Naive thymus-derived CD4-positive, alpha-beta T cell (primary cell): ENCODE measurements around the gene DBF4B. TPM values are rescaled to one million over a fixed set of nuclear protein-coding genes. Genes with fewer than 3 reads are reported as not detected.
A peak's percentile ranks its signal among the peaks of the same experiment; 100 is the strongest.

Source experiments
- ATAC-seq: fragments of 150-1000 bp; cut with Tn5 transposase; 2 replicates; pipeline ENCODE4 v1.10.0; 2021; ENCODE audit warnings: mild to moderate bottlenecking, moderate library complexity
- CTCF ChIA-PET: fragments of 350-600 bp; sonication (Branson Sonifier 250); formaldehyde crosslinking; loops from one replicate; lab custom pipeline; 2021; ENCODE audit warnings: antibody characterized with exemption; lab: Charles Lee
- POLR2A ChIA-PET: fragments of 350-600 bp; sonication (Branson Sonifier 250); formaldehyde crosslinking; loops from one replicate; lab custom pipeline; 2021; ENCODE audit warnings: antibody characterized with exemption, inconsistent platforms; lab: Charles Lee
- DNase-seq, 9 donors: peaks; one replicate each; pipeline versions ENCODE4 v3.0.0 to v3.0.0-alpha.2; 2020 to 2022; ENCODE audit warnings: mixed read lengths in 1 of 9
- H3K27ac ChIP-seq: one replicate; pipeline ENCODE4 v1.7.0; 2013; ENCODE audit warnings: mild to moderate bottlenecking, low read depth, low read length, moderate library complexity
- H3K27me3 ChIP-seq, 2 donors: one replicate each; pipeline ENCODE4 v1.7.0; 2013; ENCODE audit warnings: low read length in 2 of 2, mild to moderate bottlenecking in 2 of 2, moderate library complexity in 2 of 2; ENCODE audit not compliant: control insufficient read depth in 2 of 2, insufficient read depth in 2 of 2
- H3K36me3 ChIP-seq, 3 experiments: 1 replicate in 2 of 3; 2 replicates in 1 of 3; pipeline ENCODE4 v1.7.0; 2013; ENCODE audit warnings: low read length in 3 of 3, mild to moderate bottlenecking in 3 of 3, moderate library complexity in 1 of 3; ENCODE audit not compliant: insufficient read depth in 3 of 3, control insufficient read depth in 2 of 3
- H3K4me1 ChIP-seq, 2 donors: one replicate each; pipeline ENCODE4 v1.7.0; 2013; ENCODE audit warnings: low read length in 2 of 2, mild to moderate bottlenecking in 2 of 2, moderate library complexity in 1 of 2; ENCODE audit not compliant: control insufficient read depth in 2 of 2, insufficient read depth in 2 of 2
- H3K4me3 ChIP-seq: 2 replicates; pipeline ENCODE4 v1.7.0; 2013; ENCODE audit warnings: mild to moderate bottlenecking, low read length
- H3K9me3 ChIP-seq, 3 experiments: 1 replicate in 2 of 3; 2 replicates in 1 of 3; pipeline ENCODE4 v1.7.0; 2013; ENCODE audit warnings: low read length in 3 of 3; ENCODE audit not compliant: control insufficient read depth in 2 of 3
- H3K27ac Mint-ChIP-seq, 9 donors: one replicate each; pipeline ENCODE4 v1.8.0; 2020 to 2022; ENCODE audit warnings: mixed read lengths in 9 of 9, mild to moderate bottlenecking in 8 of 9, moderate library complexity in 5 of 9, inconsistent platforms in 2 of 9
- H3K27me3 Mint-ChIP-seq, 5 donors: one replicate each; pipeline ENCODE4 v1.8.0; 2021 to 2022; ENCODE audit warnings: mixed read lengths in 5 of 5, mild to moderate bottlenecking in 1 of 5
- H3K36me3 Mint-ChIP-seq, 5 donors: one replicate each; pipeline ENCODE4 v1.8.0; 2020 to 2022; ENCODE audit warnings: mixed read lengths in 5 of 5, mild to moderate bottlenecking in 3 of 5, inconsistent platforms in 1 of 5
- H3K4me1 Mint-ChIP-seq, 7 donors: one replicate each; pipeline ENCODE4 v1.8.0; 2020 to 2022; ENCODE audit warnings: mixed read lengths in 7 of 7, mild to moderate bottlenecking in 3 of 7, inconsistent platforms in 1 of 7
- H3K4me3 Mint-ChIP-seq, 10 donors: one replicate each; pipeline ENCODE4 v1.8.0; 2020 to 2022; ENCODE audit warnings: mild to moderate bottlenecking in 10 of 10, mixed read lengths in 10 of 10, moderate library complexity in 6 of 10, inconsistent platforms in 2 of 10
- H3K9me3 Mint-ChIP-seq, 11 donors: one replicate each; pipeline ENCODE4 v1.8.0; 2020 to 2022; ENCODE audit warnings: mixed read lengths in 11 of 11, mild to moderate bottlenecking in 4 of 11, inconsistent platforms in 1 of 11, moderate library complexity in 1 of 11
- intact Hi-C, 2 donors: fragments of 100-400 bp; cut with micrococcal nuclease; formaldehyde crosslinking; loops; one replicate each; pipeline ENCODE4 v1.15.1; 2023
- polyA plus RNA-seq, 2 donors: library from polyadenylated mRNA; unstranded; fragments of 300-500 nt; fragmentation: Illumina TruSeq; gene quantifications; one replicate each; pipeline ENCODE4 v1.2.3, GENCODE V29; 2021
- total RNA-seq, 6 experiments: library from RNA in 5 of 6; stranded (reverse) in 5 of 6; gene quantifications; 1 replicate in 5 of 6; 2 replicates in 1 of 6; pipeline ENCODE4 v1.2.3 and lab custom pipeline; 2021 to 2026

DBF4B gene
- total and polyA plus RNA-seq, 7 experiments from 2014 or later: 0.35 to 23.1 (median 3.8) TPM

- Histone ChIP-seq H3K27me3 (peaks cover 0 to 8% of the 10 kb centered on the region in 2 donors), H3K27ac (no peak overlapping the region), H3K36me3 (no peaks in the 10 kb centered on the region), H3K4me1 (peaks cover 0 to 4% of the 10 kb centered on the region in 2 donors), H3K4me3 (no peak overlapping the region), H3K9me3 (no peaks in the 10 kb centered on the region)
- POLR2A ChIA-PET: no interaction called here
- no peaks in the 10 kb centered on the region for H3K36me3 Mint-ChIP-seq
- peaks cover 0 to 3% (median under 1%) of the 10 kb centered on the region in 7 donors for H3K4me1 Mint-ChIP-seq
- ATAC-seq: no peak
- H3K4me3 Mint-ChIP-seq: no peak overlapping the region
- H3K27ac Mint-ChIP-seq: no peak overlapping the region
- CTCF ChIA-PET: no interaction called here
- no peaks in the 10 kb centered on the region for H3K9me3 Mint-ChIP-seq
- intact Hi-C loops: no loop called here
- no peak for DNase-seq
- H3K27me3 Mint-ChIP-seq: peaks cover 14 to 41% (median 25%) of the 10 kb centered on the region in 5 donors
Observed at GRCh38 chr17:44763170-44763569, 54.7 kb downstream of the DBF4B start.

GRCh38 chr17:44765965-44766364 is 57.5 kb downstream of the DBF4B start:
- H3K4me1 ChIP-seq: no peaks in the 10 kb centered on the region
- Mint-ChIP-seq H3K9me3 (no peaks in the 10 kb centered on the region), H3K4me1 (peaks cover 0 to 9% (median 0%) of the 10 kb centered on the region in 7 donors), H3K36me3 (no peaks in the 10 kb centered on the region), H3K4me3 (no peak overlapping the region), H3K27ac (no peak overlapping the region), H3K27me3 (peaks cover 6 to 38% (median 15%) of the 10 kb centered on the region in 5 donors)
- intact Hi-C loops: no loop called here
- H3K27me3 ChIP-seq: no peaks in the 10 kb centered on the region
- no peak overlapping the region for H3K27ac ChIP-seq
- ATAC-seq: no peak
- ChIA-PET POLR2A (no interaction called here), CTCF (no interaction called here)
- no peak for DNase-seq
- H3K36me3 ChIP-seq: no peaks in the 10 kb centered on the region
- no peaks in the 10 kb centered on the region for H3K9me3 ChIP-seq
- no peak overlapping the region for H3K4me3 ChIP-seq

- no peaks in the 10 kb centered on the region for H3K36me3 ChIP-seq
- no peak overlapping the region for H3K4me3 Mint-ChIP-seq
- intact Hi-C loops: no loop called here
- no peaks in the 10 kb centered on the region for H3K9me3 Mint-ChIP-seq
- CTCF ChIA-PET: no interaction called here
- no peaks in the 10 kb centered on the region for H3K4me1 ChIP-seq
- no peak overlapping the region for H3K27ac ChIP-seq
- peaks cover under 1 to 32% (median 10%) of the 10 kb centered on the region in 5 donors for H3K27me3 Mint-ChIP-seq
- no peak overlapping the region for H3K27ac Mint-ChIP-seq
- peaks cover 0 to 9% (median 0%) of the 10 kb centered on the region in 7 donors for H3K4me1 Mint-ChIP-seq
- POLR2A ChIA-PET: no interaction called here
- ATAC-seq (no peak), DNase-seq (no peak)
- no peaks in the 10 kb centered on the region for H3K36me3 Mint-ChIP-seq
- no peaks in the 10 kb centered on the region for H3K27me3 ChIP-seq
- H3K4me3 ChIP-seq: no peak overlapping the region
- no peaks in the 10 kb centered on the region for H3K9me3 ChIP-seq
Observed at GRCh38 chr17:44766409-44767038, 58.1 kb downstream of the DBF4B start.

GRCh38 chr17:44767493-44767892 is 59.0 kb downstream of the DBF4B start:
- peaks cover 0 to 26% (median 9%) of the 10 kb centered on the region in 5 donors for H3K27me3 Mint-ChIP-seq
- ChIA-PET CTCF (no interaction called here), POLR2A (no interaction called here)
- no peak overlapping the region for H3K27ac Mint-ChIP-seq
- Histone ChIP-seq H3K27me3 (no peaks in the 10 kb centered on the region), H3K4me1 (no peaks in the 10 kb centered on the region), H3K27ac (no peak overlapping the region), H3K36me3 (no peaks in the 10 kb centered on the region), H3K9me3 (no peaks in the 10 kb centered on the region), H3K4me3 (no peak overlapping the region)
- ATAC-seq: peak; percentile 35
- H3K4me3 Mint-ChIP-seq: no peak overlapping the region
- intact Hi-C loops: no loop called here
- H3K9me3 Mint-ChIP-seq: no peaks in the 10 kb centered on the region
- no peak for DNase-seq
- no peaks in the 10 kb centered on the region for H3K36me3 Mint-ChIP-seq
- peaks cover 0 to 9% (median 0%) of the 10 kb centered on the region in 7 donors for H3K4me1 Mint-ChIP-seq

GRCh38 chr17:44768505-44769142 is 60.2 kb downstream of the DBF4B start:
- Histone ChIP-seq H3K36me3 (no peaks in the 10 kb centered on the region), H3K9me3 (no peaks in the 10 kb centered on the region), H3K4me3 (no peak overlapping the region), H3K27ac (no peak overlapping the region), H3K4me1 (no peaks in the 10 kb centered on the region), H3K27me3 (no peaks in the 10 kb centered on the region)
- intact Hi-C loops: no loop called here
- H3K9me3 Mint-ChIP-seq: no peaks in the 10 kb centered on the region
- POLR2A ChIA-PET: no interaction called here
- peak overlapping the region in 1 of 10 donors; percentile 17 for H3K4me3 Mint-ChIP-seq
- H3K27ac Mint-ChIP-seq: no peak overlapping the region
- CTCF ChIA-PET: interaction anchor here (0.5 kb wide), 1 partner anchor 179 kb away, joined by 5 read pairs; no protein-coding TSS in a partner anchor
- H3K4me1 Mint-ChIP-seq: peaks cover 0 to 9% (median 0%) of the 10 kb centered on the region in 7 donors
- ATAC-seq (no peak), DNase-seq (no peak)
- no peaks in the 10 kb centered on the region for H3K36me3 Mint-ChIP-seq
- H3K27me3 Mint-ChIP-seq: peaks cover 0 to 22% (median 11%) of the 10 kb centered on the region in 5 donors

- no peaks in the 10 kb centered on the region for H3K36me3 Mint-ChIP-seq
- Histone ChIP-seq H3K27me3 (no peaks in the 10 kb centered on the region), H3K27ac (no peak overlapping the region), H3K4me1 (no peaks in the 10 kb centered on the region), H3K36me3 (no peaks in the 10 kb centered on the region), H3K4me3 (no peak overlapping the region), H3K9me3 (no peaks in the 10 kb centered on the region)
- H3K27me3 Mint-ChIP-seq: peaks cover 0 to 16% (median 11%) of the 10 kb centered on the region in 5 donors
- ATAC-seq: no peak
- H3K4me1 Mint-ChIP-seq: peaks cover 0 to 9% (median 0%) of the 10 kb centered on the region in 7 donors
- intact Hi-C loops: no loop called here
- no peak overlapping the region for H3K4me3 Mint-ChIP-seq
- no peaks in the 10 kb centered on the region for H3K9me3 Mint-ChIP-seq
- no peak overlapping the region for H3K27ac Mint-ChIP-seq
- CTCF ChIA-PET: interaction anchor here (1.3 kb wide), 1 partner anchor 10 kb away, joined by 4 read pairs; no protein-coding TSS in a partner anchor
- DNase-seq: no peak
- POLR2A ChIA-PET: no interaction called here
Observed at GRCh38 chr17:44769230-44769629, 60.8 kb downstream of the DBF4B start.
